CD4-positive, alpha-beta memory T cell (primary cell): ENCODE results near the gene PHF20. TPM values are rescaled to one million over a fixed set of nuclear protein-coding genes. Genes with fewer than 3 reads are reported as not detected.

Source experiments
- CTCF ChIA-PET: fragments of 350-600 bp; sonication (Branson Sonifier 250); formaldehyde crosslinking; loops from one replicate; lab custom pipeline; 2021; ENCODE audit warnings: inconsistent platforms; ENCODE audit not compliant: partially characterized antibody; lab: Charles Lee
- POLR2A ChIA-PET: fragments of 350-600 bp; sonication (Branson Sonifier 250); formaldehyde crosslinking; loops from one replicate; lab custom pipeline; 2021; ENCODE audit not compliant: partially characterized antibody; lab: Charles Lee
- DNase-seq, 5 donors: peaks; one replicate each; pipeline versions ENCODE4 v3.0.0 to v3.0.0-alpha.2; 2020 to 2022; ENCODE audit warnings: mixed read lengths in 1 of 5
- H3K27ac ChIP-seq: one replicate; pipeline ENCODE4 v1.7.0; 2013; ENCODE audit warnings: low read depth, low read length
- H3K27me3 ChIP-seq: 2 replicates; pipeline ENCODE4 v1.7.0; 2013; ENCODE audit warnings: mild to moderate bottlenecking, low read length, moderate library complexity; ENCODE audit not compliant: insufficient read depth
- H3K36me3 ChIP-seq: 2 replicates; pipeline ENCODE4 v1.7.0; 2013; ENCODE audit warnings: mild to moderate bottlenecking, low read length, moderate library complexity; ENCODE audit not compliant: insufficient read depth
- H3K4me1 ChIP-seq: 2 replicates; pipeline ENCODE4 v1.7.0; 2013; ENCODE audit warnings: mild to moderate bottlenecking, low read length, moderate library complexity; ENCODE audit not compliant: insufficient read depth
- H3K4me3 ChIP-seq, 2 donors: one replicate each; pipeline ENCODE4 v1.7.0; 2013; ENCODE audit warnings: low read length in 2 of 2, mild to moderate bottlenecking in 1 of 2
- H3K9me3 ChIP-seq, 2 donors: one replicate each; pipeline ENCODE4 v1.7.0; 2013; ENCODE audit warnings: low read length in 2 of 2, control low read depth in 1 of 2; ENCODE audit not compliant: control insufficient read depth in 1 of 2
- H3K27ac Mint-ChIP-seq, 7 donors: one replicate each; pipeline ENCODE4 v1.8.0; 2020 to 2021; ENCODE audit warnings: mixed read lengths in 7 of 7, mild to moderate bottlenecking in 6 of 7, inconsistent platforms in 3 of 7, moderate library complexity in 3 of 7
- H3K27me3 Mint-ChIP-seq, 2 donors: one replicate each; pipeline ENCODE4 v1.8.0; 2020 to 2021; ENCODE audit warnings: mixed read lengths in 2 of 2
- H3K36me3 Mint-ChIP-seq, 2 donors: one replicate each; pipeline ENCODE4 v1.8.0; 2020 to 2021; ENCODE audit warnings: mixed read lengths in 2 of 2, inconsistent platforms in 1 of 2, mild to moderate bottlenecking in 1 of 2
- H3K4me1 Mint-ChIP-seq, 4 donors: one replicate each; pipeline ENCODE4 v1.8.0; 2020 to 2021; ENCODE audit warnings: mixed read lengths in 4 of 4, mild to moderate bottlenecking in 1 of 4
- H3K4me3 Mint-ChIP-seq, 8 donors: one replicate each; pipeline ENCODE4 v1.8.0; 2020 to 2021; ENCODE audit warnings: mixed read lengths in 8 of 8, mild to moderate bottlenecking in 7 of 8, moderate library complexity in 6 of 8, inconsistent platforms in 3 of 8
- H3K9me3 Mint-ChIP-seq, 8 donors: one replicate each; pipeline ENCODE4 v1.8.0; 2020 to 2021; ENCODE audit warnings: mixed read lengths in 8 of 8, mild to moderate bottlenecking in 5 of 8, inconsistent platforms in 3 of 8, moderate library complexity in 1 of 8
- intact Hi-C: fragments of 100-400 bp; cut with micrococcal nuclease; formaldehyde crosslinking; loops from one replicate; pipeline ENCODE4 v1.15.1; 2023
- polyA plus RNA-seq, 2 donors: library from polyadenylated mRNA; unstranded; fragments of 300-500 nt; fragmentation: Illumina TruSeq; gene quantifications; one replicate each; pipeline ENCODE4 v1.2.3, GENCODE V29; 2021
- total RNA-seq, 2 experiments: library from RNA; stranded (reverse); gene quantifications; one replicate each; pipeline ENCODE4 v1.2.3, GENCODE V29; 2021

PHF20 gene
- total and polyA plus RNA-seq, 4 experiments from 2014 or later, result 72.9 to 126 (median 94.2) TPM

- peaks cover 10% of the 10 kb centered on the region for H3K36me3 ChIP-seq
- Mint-ChIP-seq H3K9me3 (no peaks in the 10 kb centered on the region), H3K36me3 (peaks cover 26 to 46% of the 10 kb centered on the region in 2 donors), H3K4me1 (peaks cover 5 to 12% (median 8%) of the 10 kb centered on the region in 4 donors), H3K4me3 (no peak overlapping the region), H3K27ac (peak overlapping the region in 4 of 7 donors; percentile 23 to 90 (median 68)), H3K27me3 (no peaks in the 10 kb centered on the region)
- H3K27ac ChIP-seq, result no peak overlapping the region
- intact Hi-C loops, result no loop called here
- ChIA-PET CTCF (interaction anchor here (1.3 kb wide), 1 partner anchor 9 kb away, joined by 3 read pairs; no protein-coding TSS in a partner anchor), POLR2A (interaction anchor here (0.7 kb wide), 1 partner anchor 14 kb away, joined by 3 read pairs; no protein-coding TSS in a partner anchor)
- H3K27me3 ChIP-seq, result no peaks in the 10 kb centered on the region
- no peaks in the 10 kb centered on the region for H3K4me1 ChIP-seq
- DNase-seq, result no peak
- H3K9me3 ChIP-seq, result no peaks in the 10 kb centered on the region
- no peak overlapping the region for H3K4me3 ChIP-seq
These were observed 94.8 kb downstream of the PHF20 start for GRCh38 chr20:35866418-35867202.

- POLR2A ChIA-PET, result no interaction called here
- Mint-ChIP-seq H3K9me3 (no peaks in the 10 kb centered on the region), H3K27me3 (no peaks in the 10 kb centered on the region), H3K4me3 (no peak overlapping the region), H3K4me1 (peaks cover 6 to 11% (median 8%) of the 10 kb centered on the region in 4 donors), H3K27ac (peak overlapping the region in 3 of 7 donors; percentile 53 to 71 (median 55)), H3K36me3 (peaks cover 26 to 40% of the 10 kb centered on the region in 2 donors)
- DNase-seq, result no peak
- no peaks in the 10 kb centered on the region for H3K27me3 ChIP-seq
- H3K9me3 ChIP-seq, result no peaks in the 10 kb centered on the region
- peaks cover 12% of the 10 kb centered on the region for H3K36me3 ChIP-seq
- H3K27ac ChIP-seq, result no peak overlapping the region
- H3K4me1 ChIP-seq, result no peaks in the 10 kb centered on the region
- intact Hi-C loops, result no loop called here
- CTCF ChIA-PET, result interaction anchor here (1.6 kb wide), 1 partner anchor 12 kb away, joined by 4 read pairs; no protein-coding TSS in a partner anchor
- no peak overlapping the region for H3K4me3 ChIP-seq
These were observed 98.9 kb downstream of the PHF20 start for GRCh38 chr20:35870541-35871258.

GRCh38 chr20:35871259-35871771, 99.5 kb downstream of the PHF20 start:
- POLR2A ChIA-PET, result interaction anchor here (0.6 kb wide), 1 partner anchor 146 kb away, joined by 3 read pairs; no protein-coding TSS in a partner anchor
- Mint-ChIP-seq H3K27me3 (no peaks in the 10 kb centered on the region), H3K4me1 (peaks cover 5 to 11% (median 7%) of the 10 kb centered on the region in 4 donors), H3K4me3 (no peak overlapping the region), H3K27ac (peak overlapping the region in 5 of 7 donors; percentile 1 to 71 (median 32)), H3K9me3 (no peaks in the 10 kb centered on the region), H3K36me3 (peaks cover 27 to 41% of the 10 kb centered on the region in 2 donors)
- H3K27ac ChIP-seq, result no peak overlapping the region
- H3K4me1 ChIP-seq, result no peaks in the 10 kb centered on the region
- H3K36me3 ChIP-seq, result peaks cover 14% of the 10 kb centered on the region
- CTCF ChIA-PET, result no interaction called here
- intact Hi-C loops, result no loop called here
- no peak for DNase-seq
- H3K4me3 ChIP-seq, result no peak overlapping the region
- no peaks in the 10 kb centered on the region for H3K27me3 ChIP-seq
- H3K9me3 ChIP-seq, result no peaks in the 10 kb centered on the region

- ChIA-PET CTCF (interaction anchor here (2.8 kb wide), 1 partner anchor 9 kb away, joined by 12 read pairs; no protein-coding TSS in a partner anchor), POLR2A (no interaction called here)
- Mint-ChIP-seq H3K27ac (no peak overlapping the region), H3K9me3 (no peaks in the 10 kb centered on the region), H3K27me3 (no peaks in the 10 kb centered on the region), H3K4me1 (peaks cover 12 to 32% (median 17%) of the 10 kb centered on the region in 4 donors), H3K4me3 (no peak overlapping the region), H3K36me3 (peaks cover 25 to 37% of the 10 kb centered on the region in 2 donors)
- no peak for DNase-seq
- peaks cover 6% of the 10 kb centered on the region for H3K4me1 ChIP-seq
- H3K4me3 ChIP-seq, result no peak overlapping the region
- H3K9me3 ChIP-seq, result no peaks in the 10 kb centered on the region
- peaks cover 10% of the 10 kb centered on the region for H3K36me3 ChIP-seq
- H3K27me3 ChIP-seq, result no peaks in the 10 kb centered on the region
- no peak overlapping the region for H3K27ac ChIP-seq
- intact Hi-C loops, result no loop called here
These were observed 104.2 kb downstream of the PHF20 start for GRCh38 chr20:35876033-35876320.

GRCh38 chr20:35877611-35878010, 105.8 kb downstream of the PHF20 start:
- CTCF ChIA-PET, result no interaction called here
- Histone ChIP-seq H3K9me3 (no peaks in the 10 kb centered on the region), H3K27me3 (no peaks in the 10 kb centered on the region), H3K4me1 (peaks cover 6% of the 10 kb centered on the region), H3K4me3 (no peak overlapping the region), H3K36me3 (peaks cover 3% of the 10 kb centered on the region), H3K27ac (no peak overlapping the region)
- no peaks in the 10 kb centered on the region for H3K27me3 Mint-ChIP-seq
- H3K27ac Mint-ChIP-seq, result peak overlapping the region in 2 of 7 donors; percentile 35 to 52
- H3K4me1 Mint-ChIP-seq, result peaks cover 9 to 27% (median 13%) of the 10 kb centered on the region in 4 donors
- POLR2A ChIA-PET, result no interaction called here
- peaks cover 19 to 27% of the 10 kb centered on the region in 2 donors for H3K36me3 Mint-ChIP-seq
- intact Hi-C loops, result no loop called here
- no peaks in the 10 kb centered on the region for H3K9me3 Mint-ChIP-seq
- no peak for DNase-seq
- no peak overlapping the region for H3K4me3 Mint-ChIP-seq

GRCh38 chr20:35878113-35878625, 106.4 kb downstream of the PHF20 start:
- Mint-ChIP-seq H3K27ac (peak overlapping the region in 3 of 7 donors; percentile 9 to 32 (median 16)), H3K36me3 (peaks cover 16 to 23% of the 10 kb centered on the region in 2 donors), H3K4me1 (peaks cover 8 to 27% (median 12%) of the 10 kb centered on the region in 4 donors), H3K9me3 (no peaks in the 10 kb centered on the region), H3K27me3 (no peaks in the 10 kb centered on the region), H3K4me3 (no peak overlapping the region)
- no peak overlapping the region for H3K4me3 ChIP-seq
- H3K27ac ChIP-seq, result no peak overlapping the region
- H3K27me3 ChIP-seq, result no peaks in the 10 kb centered on the region
- intact Hi-C loops, result no loop called here
- no peak for DNase-seq
- POLR2A ChIA-PET, result interaction anchor here (1.3 kb wide), 1 partner anchor 277 kb away, joined by 3 read pairs; no protein-coding TSS in a partner anchor
- H3K4me1 ChIP-seq, result peaks cover 6% of the 10 kb centered on the region
- CTCF ChIA-PET, result no interaction called here
- no peaks in the 10 kb centered on the region for H3K9me3 ChIP-seq
- peaks cover 3% of the 10 kb centered on the region for H3K36me3 ChIP-seq
